Neural progenitor cell (in vitro differentiated cells): ENCODE measurements around the gene FAM25A.

Experiments used
- CTCF ChIP-seq: fragments of 200-600 bp; sonication (generic); IDR thresholded peaks from 2 replicates; pipeline ENCODE4 v1.5.1; 2017; ENCODE audit warnings: antibody characterized with exemption, mild to moderate bottlenecking
- EZH2 ChIP-seq: fragments of 200-600 bp; sonication (generic); IDR thresholded peaks from 2 replicates; pipeline ENCODE4 v1.6.1; 2017; ENCODE audit warnings: antibody characterized with exemption, mild to moderate bottlenecking, moderate library complexity

GRCh38 chr10:86972613-86973380 is 47.3 kb upstream of the FAM25A start:
- TF ChIP-seq CTCF, result no peak
- no peak for TF ChIP-seq EZH2
